Fibroblast of peridontal ligament (primary cell): ENCODE results near the gene HOXC4.

ENCODE experiments used
- DNase-seq: peaks from one replicate; pipeline ENCODE4 v3.0.0-alpha.2; 2010; ENCODE audit errors: extremely low read depth

The HOXC4 gene

DNA sequence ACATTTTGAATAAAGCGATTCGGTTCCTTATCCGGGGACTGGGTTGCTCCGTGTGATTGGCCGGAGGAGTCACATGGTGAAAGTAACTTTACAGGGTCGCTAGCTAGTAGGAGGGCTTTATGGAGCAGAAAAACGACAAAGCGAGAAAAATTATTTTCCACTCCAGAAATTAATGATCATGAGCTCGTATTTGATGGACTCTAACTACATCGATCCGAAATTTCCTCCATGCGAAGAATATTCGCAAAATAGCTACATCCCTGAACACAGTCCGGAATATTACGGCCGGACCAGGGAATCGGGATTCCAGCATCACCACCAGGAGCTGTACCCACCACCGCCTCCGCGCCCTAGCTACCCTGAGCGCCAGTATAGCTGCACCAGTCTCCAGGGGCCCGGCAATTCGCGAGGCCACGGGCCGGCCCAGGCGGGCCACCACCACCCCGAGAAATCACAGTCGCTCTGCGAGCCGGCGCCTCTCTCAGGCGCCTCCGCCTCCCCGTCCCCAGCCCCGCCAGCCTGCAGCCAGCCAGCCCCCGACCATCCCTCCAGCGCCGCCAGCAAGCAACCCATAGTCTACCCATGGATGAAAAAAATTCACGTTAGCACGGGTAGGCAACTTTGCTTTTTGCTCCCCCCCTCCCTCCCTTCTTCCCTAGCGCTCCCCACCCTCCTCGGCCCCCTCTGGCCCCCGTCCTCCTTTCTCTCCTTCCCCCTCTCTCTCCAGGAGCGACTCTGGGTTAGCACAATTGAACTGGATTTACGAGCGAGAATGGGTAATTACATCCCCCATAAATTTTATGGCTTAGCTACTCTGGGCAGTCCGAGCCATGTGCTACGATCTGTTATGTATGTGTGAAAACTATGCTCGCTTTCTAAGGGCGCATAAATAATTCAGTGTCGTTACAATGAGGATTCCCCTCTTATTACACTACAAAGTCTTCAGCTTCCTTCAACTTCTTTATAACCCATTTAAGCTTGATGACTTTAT is at the start of gene HOXC4:
HOXC4 (plus strand) TSS at position 85 of the 991 bp plus-strand sequence; CDS start at position 173, 88 bp downstream.
- DNase-seq, result no peak

- no peak for DNase-seq
Measured at GRCh38 chr12:54004063-54004840, 49.4 kb upstream of the HOXC4 start.

- no peak for DNase-seq
Measured at GRCh38 chr12:54004841-54005530, 48.6 kb upstream of the HOXC4 start.

- no peak for DNase-seq
Measured at GRCh38 chr12:54005531-54005852, 48.1 kb upstream of the HOXC4 start.

- DNase-seq, result peak; percentile 77
Measured at GRCh38 chr12:54005853-54006558, 47.6 kb upstream of the HOXC4 start.

DNA sequence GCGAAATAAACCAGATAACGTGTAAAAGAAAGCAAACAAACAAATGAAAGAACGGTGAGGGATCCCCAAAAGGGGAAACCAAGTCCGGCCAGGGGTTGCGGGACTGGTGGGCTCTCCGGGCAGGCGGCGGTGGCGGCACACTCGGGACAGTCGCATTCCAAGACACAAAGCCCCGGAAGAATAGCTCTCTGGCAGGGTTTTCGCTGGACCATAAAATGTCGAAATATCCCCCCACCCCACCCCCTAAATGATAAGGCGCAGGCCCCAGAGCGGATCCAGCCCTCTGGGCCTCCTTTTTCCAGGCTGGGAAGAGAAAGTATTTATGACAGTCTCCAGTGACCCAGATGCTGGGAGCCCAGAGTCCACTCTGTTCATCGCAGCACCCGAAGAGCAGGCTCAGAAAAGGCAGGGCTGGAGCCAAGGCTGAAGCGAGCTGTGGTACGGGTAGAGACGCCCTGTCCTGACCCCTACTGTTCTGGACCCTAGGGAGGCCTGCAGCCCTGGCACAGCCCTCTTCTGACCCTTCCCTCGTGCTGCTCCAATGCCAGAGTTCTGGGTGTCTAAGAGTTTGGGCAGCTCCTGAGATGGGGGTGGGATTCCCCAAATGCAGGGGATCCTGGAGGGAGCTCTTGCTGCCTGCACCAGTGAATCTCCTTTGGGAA is 46.9 kb upstream of the HOXC4 start:
- no peak for DNase-seq

DNA sequence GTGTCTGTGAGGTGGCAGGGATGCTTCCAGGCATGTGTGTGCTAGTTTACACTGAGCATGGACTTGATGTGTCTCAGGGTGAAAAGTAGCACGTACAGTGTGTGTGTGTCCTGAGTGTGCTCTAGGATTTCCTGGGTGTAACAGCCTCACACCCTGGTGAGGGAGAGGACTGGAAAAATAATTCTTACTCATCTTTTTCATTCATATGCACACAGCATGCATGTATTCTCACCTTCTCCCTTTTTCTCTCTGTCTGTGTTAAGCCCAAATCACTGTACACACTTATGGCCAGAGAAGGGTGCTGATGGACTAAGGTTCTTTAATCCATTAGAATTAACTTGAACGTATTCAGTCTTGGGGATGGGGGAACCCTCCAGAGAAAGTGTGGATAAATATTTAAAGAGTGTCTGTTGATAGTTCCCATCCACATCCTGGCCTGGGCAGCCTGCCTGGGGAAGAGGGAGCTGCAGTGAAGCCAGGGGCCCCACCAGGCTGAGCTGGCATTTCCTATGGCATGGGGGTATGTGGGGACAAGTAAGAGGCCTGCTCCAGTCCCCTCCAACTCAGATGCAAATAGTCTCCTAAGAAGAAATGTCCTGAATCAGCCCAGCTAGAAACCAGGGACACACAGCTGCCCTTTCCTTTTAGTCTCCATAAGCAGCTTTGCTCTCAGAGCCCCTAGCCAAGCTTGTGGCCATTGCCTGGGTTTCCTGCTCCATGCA is 45.9 kb upstream of the HOXC4 start:
- DNase-seq, result no peak

DNA sequence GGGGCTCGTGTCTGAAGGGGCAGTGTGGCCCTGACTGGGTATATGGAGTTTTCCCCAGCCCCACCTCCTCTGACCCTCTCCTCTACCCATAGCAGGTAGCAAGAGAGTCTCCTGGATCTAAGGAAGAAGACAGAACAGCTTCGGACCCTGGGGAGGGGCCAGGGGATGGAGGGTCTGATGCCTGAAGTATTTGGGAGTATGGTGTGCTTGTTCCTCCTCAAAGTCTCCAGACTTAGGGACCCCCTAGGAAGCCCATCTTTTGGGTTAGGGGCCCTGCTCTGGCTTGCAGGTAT is 45.4 kb upstream of the HOXC4 start:
- no peak for DNase-seq

- no peak for DNase-seq
Measured at GRCh38 chr12:54009171-54010052, 44.2 kb upstream of the HOXC4 start.

- no peak for DNase-seq
Measured at GRCh38 chr12:54010053-54010971, 43.3 kb upstream of the HOXC4 start.

DNA sequence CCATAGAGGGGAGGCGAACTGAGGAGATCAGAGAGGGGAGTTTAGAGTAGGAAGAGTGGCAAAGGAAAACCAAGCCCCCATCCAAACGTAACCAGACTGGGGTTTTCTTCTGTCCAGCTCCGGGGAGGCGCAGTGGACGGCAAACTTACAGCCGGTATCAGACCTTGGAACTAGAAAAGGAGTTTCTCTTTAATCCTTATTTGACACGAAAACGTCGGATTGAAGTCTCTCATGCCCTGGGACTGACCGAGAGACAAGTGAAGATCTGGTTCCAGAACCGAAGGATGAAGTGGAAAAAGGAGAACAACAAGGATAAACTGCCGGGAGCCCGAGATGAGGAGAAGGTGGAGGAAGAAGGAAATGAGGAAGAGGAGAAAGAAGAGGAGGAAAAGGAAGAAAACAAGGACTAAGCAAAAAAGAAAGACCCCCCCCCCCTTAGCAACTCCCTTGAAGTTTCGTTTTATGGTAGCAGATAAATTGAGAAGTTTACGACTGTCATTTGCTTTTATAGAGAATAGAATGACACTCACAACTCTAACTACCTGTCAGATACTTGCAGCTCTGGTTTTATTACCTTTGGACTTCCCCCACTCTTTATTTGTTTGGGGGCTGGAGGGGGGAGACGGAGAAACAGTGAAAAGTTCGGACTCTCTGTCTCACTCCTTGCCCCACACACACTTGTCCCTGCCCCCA is 42.5 kb upstream of the HOXC4 start:
- no peak for DNase-seq

GRCh38 chr12:54011665-54012532 is 41.7 kb upstream of the HOXC4 start:
- no peak for DNase-seq

DNA sequence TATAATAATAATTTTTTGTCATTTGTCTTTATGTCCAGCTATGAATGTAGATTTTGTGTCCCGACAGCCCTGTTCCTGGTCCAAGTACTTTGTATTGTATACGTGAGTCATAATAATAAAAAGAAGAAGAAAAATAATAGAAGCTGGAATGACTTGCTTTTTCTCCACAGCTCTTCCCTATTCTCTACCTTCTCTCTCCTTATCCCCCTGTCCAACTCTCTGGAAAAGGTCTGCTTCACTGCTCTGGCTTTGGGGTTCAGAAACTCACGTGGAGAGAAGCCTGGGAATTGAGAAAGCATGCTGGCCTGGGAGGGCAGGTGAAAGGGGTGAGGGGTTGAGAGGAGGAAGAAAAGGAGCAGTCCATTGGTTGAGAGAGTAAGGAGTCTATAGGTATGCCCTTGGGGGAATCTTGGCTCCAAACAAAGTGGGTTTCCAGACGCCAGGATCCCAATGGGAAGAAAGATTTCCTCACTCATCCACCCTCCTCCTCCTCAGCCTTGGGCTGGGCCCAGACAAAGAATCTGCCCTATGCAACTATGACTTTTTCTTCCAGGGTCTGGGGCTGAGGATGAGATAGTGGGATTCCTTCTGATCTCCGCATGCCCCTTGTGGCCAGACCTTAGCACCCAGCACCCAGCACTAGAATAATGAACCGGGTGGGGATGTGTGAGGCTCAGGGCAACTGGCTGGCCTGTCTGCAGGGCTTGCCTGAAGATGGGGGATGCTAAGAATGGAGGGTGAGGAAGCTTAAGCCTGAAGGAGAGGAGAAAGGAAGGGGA is 40.8 kb upstream of the HOXC4 start:
- DNase-seq, result no peak

DNA sequence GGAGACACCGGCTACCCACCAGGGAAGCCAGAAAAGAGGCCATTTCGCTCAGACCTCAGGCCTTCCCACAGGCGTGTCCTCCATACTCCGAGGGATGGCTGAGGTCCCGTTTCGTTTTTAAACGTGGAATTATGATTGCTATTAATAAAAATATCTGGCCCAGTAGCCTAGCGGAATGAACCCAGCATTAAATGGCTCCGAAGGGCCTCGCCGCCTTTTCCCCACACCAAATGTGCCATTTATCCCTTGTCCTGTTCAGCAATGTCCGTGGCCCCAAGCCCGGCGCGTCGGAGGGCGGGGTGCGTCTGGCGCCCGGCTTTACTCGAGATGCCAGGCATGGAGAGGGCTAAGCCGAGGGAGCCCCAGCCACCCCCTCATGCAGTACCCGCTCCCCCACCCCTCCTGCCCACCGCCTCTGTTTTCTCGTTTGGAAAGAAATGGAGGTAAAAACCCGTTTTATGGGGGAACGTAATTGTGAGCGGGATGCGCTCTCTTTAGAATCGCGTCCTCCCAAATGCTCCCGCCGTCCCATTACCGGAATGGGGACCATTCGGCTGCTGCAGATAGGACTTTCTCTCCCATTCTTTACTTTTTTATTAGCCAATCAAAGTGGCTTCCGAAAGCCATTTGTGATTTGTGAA is 39.1 kb upstream of the HOXC4 start:
- DNase-seq, result no peak
